GM10248 (cell line): ENCODE data around the gene AHNAK2.

Experiments
- CTCF ChIA-PET: fragments of 300-600 bp; sonication (Branson Sonifier 250); formaldehyde crosslinking; extraction: SDS; loops from one replicate; lab custom pipeline; 2021; ENCODE audit warnings: antibody characterized with exemption; lab: Yijun Ruan, JAX
- POLR2A ChIA-PET: fragments of 350-650 bp; sonication (Branson Sonifier 250); formaldehyde crosslinking; extraction: SDS; loops from one replicate; lab custom pipeline; 2020; ENCODE audit warnings: antibody characterized with exemption; lab: Yijun Ruan, JAX
- DNase-seq: peaks from one replicate; pipeline ENCODE4 v3.0.0; 2012; ENCODE audit errors: extremely low spot score
- CTCF ChIP-seq: IDR thresholded peaks from 2 replicates; pipeline ENCODE4 v1.5.1; 2012; ENCODE audit warnings: mild to moderate bottlenecking, low read depth; ENCODE audit errors: extremely low read depth, missing control alignments, control extremely low read depth

The AHNAK2 gene

DNA sequence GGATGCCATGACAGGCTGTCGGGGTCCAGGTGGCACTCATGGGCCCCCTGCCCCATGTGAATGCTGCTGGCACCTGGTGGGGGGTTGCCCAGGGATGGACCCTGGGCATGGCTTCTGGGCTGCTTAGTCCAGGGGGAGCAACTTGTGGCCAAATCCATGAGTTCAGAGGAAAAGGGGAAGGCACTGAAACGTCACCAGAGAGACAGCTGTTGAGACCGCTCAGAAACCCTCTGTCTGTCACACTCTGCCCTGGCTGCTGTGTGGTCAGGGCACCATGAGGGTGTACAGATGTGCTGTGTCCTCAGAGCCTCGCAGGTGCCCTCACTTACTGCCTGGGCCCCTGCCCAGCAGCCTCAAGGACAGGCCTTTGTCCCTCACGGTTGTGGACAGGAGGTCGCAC is 16.8 kb upstream of the AHNAK2 start:
- ChIA-PET POLR2A (interaction anchor here (0.7 kb wide), 1 partner anchor 17 kb away, joined by 4 read pairs; no protein-coding TSS in a partner anchor), CTCF (interaction anchor here (1.3 to 2.8 kb wide), 2 partner anchors 9 to 51 kb away, joined by 3 to 9 read pairs; no protein-coding TSS in a partner anchor)
- no peak for TF ChIP-seq CTCF
- DNase-seq, result no peak

- CTCF ChIA-PET, result interaction anchor here (0.8 to 2.8 kb wide), 4 partner anchors 21 to 64 kb away, joined by 3 to 9 read pairs (median 4); no protein-coding TSS in a partner anchor
- no peak for DNase-seq
- no peak for TF ChIP-seq CTCF
- POLR2A ChIA-PET, result interaction anchor here (0.7 kb wide), 1 partner anchor 18 kb away, joined by 4 read pairs; no protein-coding TSS in a partner anchor
Measured at GRCh38 chr14:104993808-104994591, 15.8 kb upstream of the AHNAK2 start.

GRCh38 chr14:104993306-104993705 is 15.1 kb upstream of the AHNAK2 start:
- ChIA-PET CTCF (interaction anchor here (0.8 to 2.8 kb wide), 3 partner anchors 27 to 65 kb away, joined by 3 to 9 read pairs (median 4); no protein-coding TSS in a partner anchor), POLR2A (no interaction called here)
- no peak for DNase-seq
- no peak for TF ChIP-seq CTCF

GRCh38 chr14:104992501-104992900 is 14.3 kb upstream of the AHNAK2 start:
- DNase-seq, result no peak
- TF ChIP-seq CTCF, result no peak
- ChIA-PET POLR2A (no interaction called here), CTCF (interaction anchor here (2.8 kb wide), 1 partner anchor 53 kb away, joined by 9 read pairs; no protein-coding TSS in a partner anchor)

GRCh38 chr14:104991896-104992230 is 13.7 kb upstream of the AHNAK2 start:
- TF ChIP-seq CTCF, result no peak
- ChIA-PET CTCF (no interaction called here), POLR2A (no interaction called here)
- no peak for DNase-seq

DNA sequence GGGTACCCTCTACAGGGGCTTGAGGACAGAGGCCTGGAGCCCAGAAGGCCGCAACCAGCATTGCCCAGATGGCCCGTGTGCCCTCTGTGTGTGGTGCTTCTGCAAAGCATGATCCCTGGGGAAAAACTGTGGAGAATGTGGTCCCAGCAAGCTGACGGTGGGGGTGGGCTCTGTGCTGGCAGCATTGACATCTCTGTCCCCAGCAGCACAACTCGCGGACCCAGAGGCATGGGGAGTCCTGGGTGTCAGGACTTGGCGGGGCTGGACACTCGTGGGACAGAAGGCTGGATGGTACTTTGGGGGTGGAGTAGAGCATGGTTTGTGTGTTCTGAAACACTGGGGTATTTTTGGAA is 11.8 kb upstream of the AHNAK2 start:
- no peak for DNase-seq
- POLR2A ChIA-PET, result no interaction called here
- no peak for TF ChIP-seq CTCF
- CTCF ChIA-PET, result interaction anchor here (1.6 kb wide), 1 partner anchor 10 kb away, joined by 4 read pairs; no protein-coding TSS in a partner anchor
